Left hindlimb (tissue), 1 donor: Measurements from ENCODE around the gene SPP2.

Experiments used
- DNase-seq: peaks from one replicate; pipeline ENCODE4 v3.0.0-alpha.2; 2018

SPP2 gene

GRCh38 chr2:234044157-234044556, 6.3 kb upstream of the SPP2 start:
- no peak for DNase-seq

GRCh38 chr2:234046521-234046920, 4.0 kb upstream of the SPP2 start:
- DNase-seq: no peak

GRCh38 chr2:234047361-234047760, 3.1 kb upstream of the SPP2 start:
- no peak for DNase-seq

GRCh38 chr2:234048049-234048448, 2.5 kb upstream of the SPP2 start:
- no peak for DNase-seq

- DNase-seq: no peak
Observed at GRCh38 chr2:234051374-234052070, 1.0 kb downstream of the SPP2 start.

- DNase-seq: no peak
Observed at GRCh38 chr2:234058881-234059280, 8.4 kb downstream of the SPP2 start.

GRCh38 chr2:234060236-234060635, 9.7 kb downstream of the SPP2 start:
- DNase-seq: no peak

- no peak for DNase-seq
Observed at GRCh38 chr2:234061624-234062257, 11.2 kb downstream of the SPP2 start.

GRCh38 chr2:234066587-234066986, 16.1 kb downstream of the SPP2 start:
- DNase-seq: no peak

- DNase-seq: no peak
Observed at GRCh38 chr2:234071664-234072063, 21.2 kb downstream of the SPP2 start.

- DNase-seq: no peak
Observed at GRCh38 chr2:234072454-234072853, 22.0 kb downstream of the SPP2 start.

- DNase-seq: no peak
Observed at GRCh38 chr2:234074751-234075517, 24.4 kb downstream of the SPP2 start.

GRCh38 chr2:234075518-234075915, 25.0 kb downstream of the SPP2 start:
- no peak for DNase-seq

- DNase-seq: no peak
Observed at GRCh38 chr2:234075947-234076346, 25.4 kb downstream of the SPP2 start.

- DNase-seq: no peak
Observed at GRCh38 chr2:234076451-234076850, 25.9 kb downstream of the SPP2 start.

- DNase-seq: no peak
Observed at GRCh38 chr2:234078129-234078528, 27.6 kb downstream of the SPP2 start.

- no peak for DNase-seq
Observed at GRCh38 chr2:234081970-234082822, 31.7 kb downstream of the SPP2 start.

GRCh38 chr2:234083572-234084348, 33.3 kb downstream of the SPP2 start:
- no peak for DNase-seq

GRCh38 chr2:234091432-234091879, 41.0 kb downstream of the SPP2 start:
- DNase-seq: no peak

- no peak for DNase-seq
Observed at GRCh38 chr2:234091883-234092282, 41.4 kb downstream of the SPP2 start.

GRCh38 chr2:234092344-234092743, 41.8 kb downstream of the SPP2 start:
- no peak for DNase-seq

- no peak for DNase-seq
Observed at GRCh38 chr2:234095301-234095700, 44.8 kb downstream of the SPP2 start.
